CD4-positive, alpha-beta T cell (primary cell): Measurements from ENCODE around the gene ATP6V0A4. TPM values are rescaled to one million over a fixed set of nuclear protein-coding genes. Genes with fewer than 3 reads are reported as not detected.

Experiments used
- ATAC-seq: fragments of 200-7000 bp; cut with Tn5 transposase; one replicate; pipeline ENCODE4 v1.10.0; 2022; ENCODE audit warnings: mild to moderate bottlenecking; ENCODE audit not compliant: poor library complexity
- CTCF ChIA-PET: fragments of 350-600 bp; sonication (Branson Sonifier 250); formaldehyde crosslinking; loops from one replicate; lab custom pipeline; 2021; ENCODE audit warnings: antibody characterized with exemption, inconsistent platforms; lab: Charles Lee
- POLR2A ChIA-PET: fragments of 350-600 bp; sonication (Branson Sonifier 250); formaldehyde crosslinking; loops from one replicate; lab custom pipeline; 2021; ENCODE audit warnings: antibody characterized with exemption, inconsistent platforms; lab: Charles Lee
- DNase-seq, 14 experiments: peaks; one replicate each; pipeline ENCODE4 v3.0.0-alpha.2; 2013 to 2020; ENCODE audit warnings: mixed read lengths in 2 of 14
- H3K27ac ChIP-seq, 2 donors: one replicate each; pipeline versions ENCODE4 v1.5.1 to v1.7.0; 2013; ENCODE audit warnings: low read length in 2 of 2, low read depth in 1 of 2, mild to moderate bottlenecking in 1 of 2
- H3K27me3 ChIP-seq, 2 experiments: 1 replicate in 1 of 2; 2 replicates in 1 of 2; pipeline versions ENCODE4 v1.6.1 to v1.7.0; 2013; ENCODE audit warnings: low read length in 2 of 2, control low read depth in 1 of 2, mild to moderate bottlenecking in 1 of 2, moderate library complexity in 1 of 2; ENCODE audit not compliant: insufficient read depth in 2 of 2, control insufficient read depth in 1 of 2
- H3K36me3 ChIP-seq: one replicate; pipeline ENCODE4 v1.6.1; 2013; ENCODE audit warnings: low read length, control low read depth; ENCODE audit not compliant: insufficient read depth
- H3K4me1 ChIP-seq: one replicate; pipeline ENCODE4 v1.6.1; 2013; ENCODE audit warnings: low read length, control low read depth; ENCODE audit not compliant: insufficient read depth
- H3K4me3 ChIP-seq: one replicate; pipeline ENCODE4 v1.5.1; 2013; ENCODE audit warnings: mild to moderate bottlenecking, low read length, moderate library complexity
- H3K9me3 ChIP-seq, 2 experiments: 1 replicate in 1 of 2; 2 replicates in 1 of 2; pipeline versions ENCODE4 v1.6.1 to v1.7.0; 2013; ENCODE audit warnings: low read length in 2 of 2, mild to moderate bottlenecking in 2 of 2, control low read depth in 1 of 2, moderate library complexity in 1 of 2; ENCODE audit not compliant: control insufficient read depth in 1 of 2, insufficient read depth in 1 of 2
- H3K27ac Mint-ChIP-seq: one replicate; pipeline ENCODE4 v1.8.0; 2020; ENCODE audit warnings: mixed read lengths
- H3K27me3 Mint-ChIP-seq: one replicate; pipeline ENCODE4 v1.8.0; 2021; ENCODE audit warnings: mixed read lengths
- H3K36me3 Mint-ChIP-seq: one replicate; pipeline ENCODE4 v1.8.0; 2021; ENCODE audit warnings: low read depth, mixed read lengths
- H3K4me1 Mint-ChIP-seq: one replicate; pipeline ENCODE4 v1.8.0; 2021; ENCODE audit warnings: low read depth, mixed read lengths
- H3K4me3 Mint-ChIP-seq: one replicate; pipeline ENCODE4 v1.8.0; 2020; ENCODE audit warnings: mild to moderate bottlenecking, mixed read lengths
- H3K9me3 Mint-ChIP-seq: one replicate; pipeline ENCODE4 v1.8.0; 2020; ENCODE audit warnings: mixed read lengths
- intact Hi-C, 2 experiments: fragments of 100-400 bp; cut with DNase I in 1 of 2; cut with micrococcal nuclease in 1 of 2; formaldehyde crosslinking; loops; one replicate each; pipeline versions ENCODE4 v1.15.1 to v1.9.0; 2023 to 2025; cut with DNase I, micrococcal nuclease
- total RNA-seq, 174 experiments: library from RNA in 2 of 174; stranded (reverse) in 2 of 174; gene quantifications; one replicate each; pipeline ENCODE4 v1.2.3 and lab custom pipeline; 2021 to 2026
- TF ChIP-seq, protein P1 (sequence below): fragments of 200-600 bp; IDR thresholded peaks from one replicate; pipeline ENCODE4 v1.8.0; 2022; ENCODE audit warnings: antibody characterized with exemption, mild to moderate bottlenecking

ATP6V0A4 gene
- total RNA-seq, 2 experiments from 2014 or later = not detected

DNA sequence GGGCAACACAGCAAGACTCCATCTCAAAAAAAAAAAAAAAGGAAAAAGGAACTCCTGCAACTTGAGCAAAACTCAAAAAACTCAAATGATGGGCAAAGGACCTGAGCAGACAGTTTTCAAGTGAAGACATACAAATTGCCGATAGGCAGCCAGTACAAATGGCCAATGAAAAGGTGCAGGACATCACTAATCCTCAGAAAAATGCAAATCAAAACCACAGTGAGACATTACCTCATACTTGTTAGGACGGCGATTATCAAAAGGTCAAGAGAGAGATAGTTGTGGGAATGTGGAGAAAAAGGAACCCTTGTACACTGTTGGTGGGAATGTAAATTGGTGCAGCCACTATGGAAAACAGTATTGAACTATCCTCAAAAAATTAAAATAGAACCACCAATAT lies 113.7 kb downstream of the ATP6V0A4 start:
- H3K4me1 ChIP-seq = no peaks in the 10 kb centered on the region
- Mint-ChIP-seq H3K4me3 (no peak overlapping the region), H3K36me3 (no peaks in the 10 kb centered on the region), H3K27me3 (peaks cover 11% of the 10 kb centered on the region), H3K27ac (no peak overlapping the region), H3K9me3 (peaks cover 2% of the 10 kb centered on the region), H3K4me1 (no peaks in the 10 kb centered on the region)
- no peak overlapping the region for H3K4me3 ChIP-seq
- H3K27ac ChIP-seq = no peak overlapping the region
- no peaks in the 10 kb centered on the region for H3K9me3 ChIP-seq
- CTCF ChIA-PET = no interaction called here
- no peaks in the 10 kb centered on the region for H3K27me3 ChIP-seq
- POLR2A ChIA-PET = no interaction called here
- DNase-seq (no peak), ATAC-seq (no peak)
- H3K36me3 ChIP-seq = no peaks in the 10 kb centered on the region
- intact Hi-C loops = no loop called here
- TF ChIP-seq, protein P1, sequence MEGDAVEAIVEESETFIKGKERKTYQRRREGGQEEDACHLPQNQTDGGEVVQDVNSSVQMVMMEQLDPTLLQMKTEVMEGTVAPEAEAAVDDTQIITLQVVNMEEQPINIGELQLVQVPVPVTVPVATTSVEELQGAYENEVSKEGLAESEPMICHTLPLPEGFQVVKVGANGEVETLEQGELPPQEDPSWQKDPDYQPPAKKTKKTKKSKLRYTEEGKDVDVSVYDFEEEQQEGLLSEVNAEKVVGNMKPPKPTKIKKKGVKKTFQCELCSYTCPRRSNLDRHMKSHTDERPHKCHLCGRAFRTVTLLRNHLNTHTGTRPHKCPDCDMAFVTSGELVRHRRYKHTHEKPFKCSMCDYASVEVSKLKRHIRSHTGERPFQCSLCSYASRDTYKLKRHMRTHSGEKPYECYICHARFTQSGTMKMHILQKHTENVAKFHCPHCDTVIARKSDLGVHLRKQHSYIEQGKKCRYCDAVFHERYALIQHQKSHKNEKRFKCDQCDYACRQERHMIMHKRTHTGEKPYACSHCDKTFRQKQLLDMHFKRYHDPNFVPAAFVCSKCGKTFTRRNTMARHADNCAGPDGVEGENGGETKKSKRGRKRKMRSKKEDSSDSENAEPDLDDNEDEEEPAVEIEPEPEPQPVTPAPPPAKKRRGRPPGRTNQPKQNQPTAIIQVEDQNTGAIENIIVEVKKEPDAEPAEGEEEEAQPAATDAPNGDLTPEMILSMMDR = no peak

DNA sequence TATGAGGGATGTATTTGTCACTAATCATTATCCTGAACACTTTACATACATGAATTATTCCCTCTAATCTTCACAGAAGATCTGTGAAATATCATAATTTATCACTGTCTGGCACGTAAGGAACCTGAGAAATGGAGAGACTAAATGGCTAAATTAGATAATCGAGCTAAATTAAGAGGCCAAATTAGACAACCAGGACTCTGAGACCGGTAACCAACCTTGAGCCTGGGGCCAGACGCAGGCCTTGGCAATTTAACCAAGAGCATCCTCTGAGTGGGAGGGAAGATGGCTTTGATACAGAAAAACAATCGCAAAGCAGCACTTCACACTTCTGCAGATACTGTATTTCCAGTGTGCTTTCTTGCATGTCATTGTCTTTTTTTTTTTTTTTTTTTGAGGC lies 118.2 kb downstream of the ATP6V0A4 start:
- peaks cover 3% of the 10 kb centered on the region for H3K27me3 Mint-ChIP-seq
- TF ChIP-seq, protein P1 = no peak
- H3K36me3 Mint-ChIP-seq = no peaks in the 10 kb centered on the region
- Histone ChIP-seq H3K36me3 (no peaks in the 10 kb centered on the region), H3K4me1 (no peaks in the 10 kb centered on the region), H3K9me3 (no peaks in the 10 kb centered on the region), H3K27ac (no peak overlapping the region), H3K27me3 (no peaks in the 10 kb centered on the region), H3K4me3 (no peak overlapping the region)
- no peak for ATAC-seq
- intact Hi-C loops = no loop called here
- no peak overlapping the region for H3K4me3 Mint-ChIP-seq
- no peak overlapping the region for H3K27ac Mint-ChIP-seq
- POLR2A ChIA-PET = no interaction called here
- H3K9me3 Mint-ChIP-seq = no peaks in the 10 kb centered on the region
- no peak for DNase-seq
- CTCF ChIA-PET = no interaction called here
- no peaks in the 10 kb centered on the region for H3K4me1 Mint-ChIP-seq

DNA sequence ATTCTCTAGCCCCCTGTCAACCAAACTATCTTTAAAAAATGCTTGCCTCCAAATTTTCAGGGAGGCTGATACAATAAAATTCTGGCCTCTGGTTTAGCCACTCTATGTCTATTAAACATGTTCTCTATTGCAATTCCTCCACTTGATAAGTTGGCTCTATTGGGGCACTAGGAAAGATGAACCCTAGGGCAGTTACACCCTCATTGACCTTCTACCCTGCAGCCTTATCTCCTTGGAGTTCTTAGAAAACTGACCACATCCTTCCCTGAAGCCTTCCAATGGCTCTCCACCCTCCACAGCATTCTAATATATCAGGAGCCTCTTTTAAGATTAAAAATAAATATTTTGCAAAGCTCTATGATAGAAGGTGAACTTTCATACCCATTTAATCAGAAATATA lies 127.4 kb downstream of the ATP6V0A4 start:
- ATAC-seq (no peak), DNase-seq (no peak)
- Histone ChIP-seq H3K9me3 (no peaks in the 10 kb centered on the region), H3K4me1 (no peaks in the 10 kb centered on the region), H3K27me3 (peaks cover 2 to 3% of the 10 kb centered on the region in 2 experiments), H3K36me3 (no peaks in the 10 kb centered on the region), H3K27ac (no peak overlapping the region), H3K4me3 (no peak overlapping the region)
- Mint-ChIP-seq H3K9me3 (no peaks in the 10 kb centered on the region), H3K36me3 (no peaks in the 10 kb centered on the region), H3K27me3 (peaks cover 7% of the 10 kb centered on the region), H3K4me3 (no peak overlapping the region), H3K4me1 (no peaks in the 10 kb centered on the region), H3K27ac (no peak overlapping the region)
- CTCF ChIA-PET = no interaction called here
- POLR2A ChIA-PET = no interaction called here
- intact Hi-C loops = no loop called here
- TF ChIP-seq, protein P1 = no peak
